Hematopoietic multipotent progenitor cell treated with erythropoietin and hydrocortisone succinate and interleukin-3 and kit ligand, for 6 days (in vitro differentiated cells): ENCODE results near the gene CD8A.

Experiments used
- DNase-seq: peaks from one replicate; pipeline ENCODE4 v3.0.0-alpha.2; 2015

Gene CD8A

DNA sequence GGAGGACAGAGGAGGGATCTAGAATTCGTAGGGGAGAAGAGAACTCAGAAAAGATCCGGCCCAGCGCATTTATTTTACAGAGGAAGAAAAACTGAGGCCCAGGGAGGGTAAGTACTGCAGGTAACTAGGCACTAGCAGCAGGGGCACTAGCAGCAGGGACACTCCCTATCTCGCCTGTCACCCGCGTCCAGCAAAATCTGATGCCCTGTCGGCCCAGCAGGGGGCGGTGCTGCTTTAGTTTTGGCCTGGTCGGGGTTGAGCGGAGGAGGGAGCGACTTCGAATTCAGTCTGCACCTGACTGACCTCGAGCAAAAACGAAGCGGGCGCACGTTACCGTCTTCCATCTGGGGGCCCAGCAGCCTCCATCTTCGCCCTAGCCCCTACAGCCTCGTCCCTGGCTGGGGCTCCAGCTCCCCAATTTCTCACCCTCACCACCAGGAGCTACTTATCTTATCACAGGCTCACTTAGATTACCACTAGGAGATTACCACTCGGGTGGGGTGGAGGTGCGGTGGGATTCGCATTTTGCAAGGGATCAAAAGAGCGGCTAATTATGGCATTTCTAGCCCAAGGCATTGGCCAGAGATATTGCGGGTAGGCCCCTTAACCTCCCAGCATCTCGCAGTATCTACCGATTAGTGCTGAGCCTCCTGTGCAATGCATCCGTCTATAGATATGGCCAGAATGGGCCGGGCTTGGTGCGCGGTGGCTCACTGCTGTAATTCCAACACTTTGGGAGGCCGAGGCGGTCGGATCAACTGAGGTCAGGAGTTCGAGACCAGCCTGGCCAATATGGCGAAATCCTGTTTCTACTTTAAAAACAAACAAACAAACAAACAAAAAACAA is 17.8 kb upstream of the CD8A start:
- DNase-seq: peak; percentile 91

DNA sequence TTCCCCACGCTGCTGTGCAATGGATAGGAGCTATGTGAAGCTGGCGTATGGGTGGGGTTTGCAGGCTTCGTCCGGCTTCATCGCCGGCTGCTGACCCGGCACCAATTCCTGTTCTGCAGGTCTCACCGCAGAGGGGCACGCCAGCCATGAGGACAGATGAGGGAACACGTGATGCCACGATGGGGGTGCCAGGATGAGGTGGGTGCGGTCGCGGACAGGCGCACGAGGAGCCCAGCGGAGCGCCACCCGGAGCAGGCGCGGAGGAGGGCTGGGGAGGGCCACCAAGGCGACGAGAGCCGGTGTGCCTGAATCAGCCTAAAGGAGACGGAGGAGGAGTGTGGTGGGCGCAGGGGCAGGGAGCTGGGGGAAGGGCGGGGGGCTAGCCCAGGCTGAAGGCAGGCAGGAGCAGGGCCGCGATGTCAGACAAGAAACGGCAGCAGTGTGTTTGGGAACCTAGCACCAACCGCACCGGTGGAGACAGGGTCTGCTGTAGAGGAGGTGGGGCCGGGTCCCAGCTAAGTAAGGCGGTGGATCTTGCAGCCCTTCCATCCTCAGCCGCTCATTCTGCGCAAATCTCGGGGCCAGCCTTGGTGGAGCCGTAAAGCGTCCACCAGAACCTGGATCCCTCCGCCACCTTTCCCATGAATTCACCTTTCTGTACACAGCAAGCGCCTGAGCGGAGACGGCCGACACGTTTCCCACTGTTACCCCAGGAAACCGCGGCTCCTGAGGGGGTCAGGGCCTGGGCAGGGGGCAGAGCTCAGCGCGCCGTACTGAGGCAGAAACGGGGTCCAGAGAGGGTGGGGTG is 17.0 kb upstream of the CD8A start:
- DNase-seq: peak; percentile 62

DNA sequence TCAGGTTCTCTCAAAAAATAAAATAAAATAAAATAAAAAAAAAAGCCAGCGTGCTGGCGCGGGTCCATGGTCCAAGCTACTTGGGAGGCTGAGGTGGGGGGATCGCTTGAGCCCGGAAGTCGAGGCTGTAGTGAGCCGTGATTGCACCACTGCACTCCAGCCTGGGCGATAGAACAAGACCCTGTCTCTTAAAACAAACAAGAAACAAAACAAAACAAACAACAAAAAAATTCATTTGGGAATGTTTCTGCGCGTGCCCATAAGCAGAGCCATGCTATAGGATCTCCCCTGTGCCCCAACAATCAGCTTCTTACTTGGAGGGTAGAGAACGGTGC is 16.4 kb upstream of the CD8A start:
- no peak for DNase-seq

DNA sequence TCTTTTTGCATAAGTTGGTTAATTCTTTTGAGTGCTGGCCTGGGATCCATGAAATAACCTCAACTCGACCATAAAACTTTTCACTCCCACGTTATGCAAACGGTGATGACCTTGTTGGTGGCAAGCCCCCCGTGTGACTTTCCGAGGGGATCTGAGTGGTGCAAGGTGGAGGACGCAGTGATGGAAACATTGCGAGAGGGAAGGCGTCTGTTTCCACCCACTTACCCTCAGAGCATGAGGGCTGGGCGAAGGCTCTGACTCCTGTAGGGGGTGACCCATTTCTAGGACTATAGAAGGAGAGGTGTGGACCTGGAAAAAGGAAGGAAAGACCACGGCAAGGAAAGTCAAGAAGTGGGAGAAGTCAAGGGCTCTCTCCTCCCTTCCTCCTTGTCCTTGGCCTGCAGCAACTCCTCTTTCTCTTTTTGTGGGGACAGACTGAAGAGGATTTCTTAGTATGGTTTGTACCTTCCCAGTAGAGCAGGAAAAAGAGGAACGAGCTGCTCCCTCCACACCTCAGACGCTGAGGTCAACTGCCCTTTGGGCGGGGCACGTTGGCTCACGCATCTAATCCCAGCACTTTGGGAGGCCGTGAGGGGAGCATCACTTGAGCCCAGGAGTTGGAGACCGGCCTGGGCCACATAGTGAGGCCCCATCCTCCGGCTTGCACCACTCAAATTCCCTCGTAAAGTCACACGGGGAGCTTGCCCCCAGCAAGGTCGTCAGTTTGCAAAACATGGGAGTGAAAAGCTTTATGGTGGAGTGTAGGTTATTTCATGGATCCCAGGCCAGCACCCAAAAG is 15.5 kb upstream of the CD8A start:
- DNase-seq: no peak

DNA sequence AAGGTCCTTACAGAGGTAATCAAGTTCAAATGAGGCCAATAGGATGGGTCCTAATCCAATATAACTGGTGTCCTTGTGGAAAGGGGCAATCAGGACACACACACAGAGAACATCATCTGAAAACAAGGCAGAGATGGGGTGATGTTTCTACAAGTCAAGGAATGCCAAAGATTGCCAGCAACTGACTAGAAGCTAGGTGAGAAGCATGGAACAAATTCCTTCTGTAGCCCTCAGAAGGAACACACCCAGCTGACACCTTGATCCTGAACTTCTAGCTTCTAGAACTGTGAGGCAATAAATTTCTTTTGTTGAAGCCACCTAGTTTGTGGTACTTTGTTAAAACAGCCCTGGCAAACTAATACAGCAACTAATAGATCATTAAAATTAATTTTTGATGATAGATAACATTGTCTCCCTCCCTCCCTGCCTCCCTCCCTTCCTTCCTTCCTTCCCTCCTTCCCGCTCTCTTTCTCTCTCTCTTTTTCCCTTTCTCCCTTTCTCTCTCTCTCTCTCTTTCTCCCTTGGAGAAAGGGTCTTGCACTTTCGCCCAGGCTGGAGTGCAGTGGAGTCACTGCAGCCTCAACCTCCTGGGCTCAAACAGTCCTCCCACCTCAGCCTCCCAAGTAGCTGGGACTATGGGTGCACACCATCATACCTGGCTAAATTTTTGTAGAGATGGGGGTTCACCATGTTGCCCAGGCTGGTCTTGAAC is 10.3 kb upstream of the CD8A start:
- DNase-seq: no peak

DNA sequence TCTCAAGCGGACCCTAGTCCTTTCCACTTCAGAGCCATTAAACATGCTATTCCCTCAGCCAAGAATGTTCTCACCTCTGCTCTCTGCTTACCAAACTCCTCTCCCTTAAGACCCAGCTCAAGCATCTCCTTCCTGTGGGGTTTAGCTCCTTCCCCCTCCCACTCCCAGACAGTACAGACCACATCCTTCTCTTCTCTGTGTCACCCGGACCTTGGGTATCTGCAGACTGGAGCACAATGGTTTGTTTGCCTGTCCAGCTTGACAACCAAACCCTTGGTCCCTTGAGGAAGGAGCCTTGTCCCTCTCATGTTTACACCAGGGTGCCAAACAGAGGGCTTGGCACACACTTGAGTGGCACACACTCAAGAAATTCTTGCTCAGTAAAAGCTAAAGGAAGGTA is 4.1 kb upstream of the CD8A start:
- no peak for DNase-seq

DNA sequence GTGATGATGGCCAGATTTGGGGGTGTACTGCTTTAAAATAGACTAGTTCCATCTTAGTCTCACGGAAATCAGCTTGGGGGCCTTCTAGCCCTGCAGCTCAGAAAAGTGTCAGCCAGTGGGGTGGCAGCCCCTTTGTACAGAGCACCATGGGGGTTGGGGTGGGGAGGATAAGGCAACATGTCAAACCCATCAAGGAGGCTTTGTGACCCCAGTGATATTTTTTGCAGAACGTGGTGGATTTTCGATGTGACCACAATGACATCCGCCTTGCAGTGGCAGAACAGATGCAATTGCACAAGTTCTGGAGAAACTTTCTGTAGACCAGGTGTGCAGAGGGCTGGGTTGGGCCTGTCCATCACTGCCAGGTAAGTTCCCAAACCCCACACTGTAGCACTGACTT is 3.0 kb upstream of the CD8A start:
- DNase-seq: no peak

DNA sequence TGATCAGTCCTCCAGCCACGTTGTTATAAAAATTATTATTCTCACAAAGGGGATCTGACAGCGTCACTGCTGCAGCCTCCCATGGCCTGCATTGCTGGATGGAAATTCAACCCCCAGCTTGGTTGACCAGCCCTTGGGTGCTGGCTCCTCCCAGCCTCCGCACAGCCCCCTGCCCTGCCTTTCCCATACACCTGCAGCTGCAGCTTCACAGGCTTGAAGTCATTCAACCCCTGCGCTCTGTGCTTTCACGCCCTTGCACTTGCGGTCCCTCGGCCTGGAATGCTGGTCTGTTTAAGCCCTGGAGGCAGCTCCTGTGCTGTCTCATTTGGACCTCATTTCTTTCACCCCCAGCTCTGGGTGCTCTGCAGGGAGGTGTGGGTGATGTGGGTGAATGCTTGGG is 860 bp upstream of the CD8A start:
- no peak for DNase-seq

DNA sequence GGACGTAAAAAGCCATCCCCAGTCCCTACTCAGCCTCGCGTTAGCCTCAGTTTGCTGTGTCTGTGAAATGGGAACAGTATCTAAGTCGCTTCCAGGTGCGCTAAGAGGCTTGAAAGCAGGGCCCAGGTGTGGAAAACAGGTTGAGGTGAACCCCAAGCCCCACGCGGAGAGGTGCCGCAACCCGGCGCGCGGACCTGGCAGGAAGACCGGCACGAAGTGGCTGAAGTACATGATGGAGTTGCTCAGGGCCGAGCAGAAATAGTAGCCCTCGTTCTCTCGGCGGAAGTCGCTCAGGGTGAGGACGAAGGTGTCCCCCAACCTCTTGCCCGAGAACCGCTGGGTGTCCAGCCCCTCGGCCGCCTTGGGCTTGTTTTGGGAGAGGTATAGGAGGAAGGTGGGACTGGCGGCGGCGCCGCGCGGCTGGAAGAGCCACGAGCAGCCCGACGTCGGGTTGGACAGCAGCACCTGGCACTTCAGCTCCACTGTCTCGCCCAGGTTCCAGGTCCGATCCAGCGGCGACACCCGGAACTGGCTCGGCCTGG is 508 bp downstream of the CD8A start:
- DNase-seq: no peak

DNA sequence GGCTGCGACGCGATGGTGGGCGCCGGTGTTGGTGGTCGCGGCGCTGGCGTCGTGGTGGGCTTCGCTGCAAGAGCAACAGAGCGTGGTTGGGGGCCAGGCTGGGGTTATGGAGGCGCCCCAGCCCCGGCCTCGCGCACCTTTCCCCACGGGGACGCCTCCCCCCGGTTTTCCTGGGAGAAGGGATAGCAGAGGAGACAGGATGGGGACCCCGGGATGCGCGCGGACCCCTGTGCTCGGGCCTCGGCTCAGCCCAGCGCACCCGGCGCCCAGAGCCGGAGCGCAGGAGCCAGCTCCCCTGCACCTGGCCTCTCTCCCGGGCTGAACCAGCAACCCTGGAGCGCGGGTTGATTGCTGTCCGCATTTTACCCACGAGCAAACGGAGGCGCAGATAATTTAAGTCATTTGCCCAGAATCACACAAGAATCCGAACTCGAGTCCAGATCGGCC is 1.0 kb downstream of the CD8A start:
- no peak for DNase-seq

DNA sequence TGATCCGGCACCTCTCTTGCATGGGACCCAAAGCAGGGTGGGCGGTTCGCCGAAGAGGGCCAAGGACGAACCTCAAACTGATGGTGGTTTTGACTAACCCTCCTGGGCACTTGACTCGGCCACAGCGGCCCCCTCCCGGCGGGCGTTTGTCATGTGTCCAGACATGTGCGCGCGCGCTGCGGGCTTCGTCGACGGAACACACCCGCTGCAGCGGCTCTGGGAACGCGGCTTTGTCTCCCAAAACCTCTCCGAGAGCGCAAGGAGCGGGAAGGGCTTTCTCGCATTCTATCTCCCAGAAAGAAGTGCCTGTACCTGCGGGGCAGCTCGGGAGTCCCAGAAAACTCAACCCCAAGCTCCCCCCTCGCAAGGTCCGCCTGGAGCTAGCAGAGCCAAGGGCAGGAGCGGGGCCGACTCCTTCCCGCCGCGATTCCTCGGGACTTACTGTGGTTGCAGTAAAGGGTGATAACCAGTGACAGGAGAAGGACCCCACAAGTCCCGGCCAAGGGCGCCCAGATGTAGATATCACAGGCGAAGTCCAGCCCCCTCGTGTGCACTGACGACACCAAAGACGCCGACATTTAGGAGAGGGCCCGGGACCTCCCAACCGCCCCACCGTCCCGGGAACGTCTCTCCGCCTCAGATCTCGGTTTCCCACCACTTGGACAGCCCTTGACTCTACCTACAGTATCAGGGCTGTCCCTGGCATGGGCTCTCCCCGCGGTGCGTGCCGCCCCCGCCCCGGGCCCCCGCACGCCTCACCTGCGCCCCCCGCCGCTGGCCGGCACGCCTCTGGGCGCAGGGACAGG is 1.6 kb downstream of the CD8A start:
- DNase-seq: peak; percentile 18

DNA sequence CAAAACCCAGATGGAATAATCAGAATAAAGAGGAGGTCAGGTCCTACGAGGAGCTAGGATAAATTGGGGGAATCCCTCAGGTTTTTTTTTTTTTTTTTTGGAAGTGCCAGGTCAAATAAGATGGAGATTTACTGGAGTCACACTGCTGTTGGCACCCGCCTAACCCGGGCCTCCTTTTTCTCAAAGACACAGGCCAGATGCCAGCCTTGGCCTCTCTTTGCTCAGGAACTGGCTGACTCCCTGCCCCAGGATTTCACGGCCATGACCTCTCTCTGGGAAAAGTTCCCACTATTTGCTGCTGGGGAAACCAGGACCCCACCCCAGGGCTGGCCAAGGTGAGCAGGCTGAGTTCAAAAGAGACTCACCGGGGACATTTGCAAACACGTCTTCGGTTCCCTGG is 2.5 kb downstream of the CD8A start:
- no peak for DNase-seq

DNA sequence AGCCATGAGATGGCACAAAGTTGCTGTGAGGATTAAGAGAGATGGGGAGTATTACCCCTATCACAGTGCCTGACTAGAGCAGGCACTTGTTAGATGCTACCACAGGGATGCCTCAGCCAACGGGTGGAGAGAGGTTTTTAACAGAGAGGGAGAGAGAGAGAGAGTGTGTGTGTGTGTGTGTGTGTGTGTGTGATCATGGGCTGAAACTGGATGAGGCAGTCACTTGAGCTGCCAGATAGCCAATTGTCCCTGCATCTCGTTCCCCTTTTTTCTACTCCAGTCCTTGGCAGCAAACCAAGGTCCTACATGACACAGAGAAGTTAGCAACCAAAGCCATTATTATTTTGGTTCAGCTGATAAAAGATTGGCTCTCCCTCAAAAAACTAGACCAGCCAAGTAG is 3.0 kb downstream of the CD8A start:
- DNase-seq: peak; percentile 53

DNA sequence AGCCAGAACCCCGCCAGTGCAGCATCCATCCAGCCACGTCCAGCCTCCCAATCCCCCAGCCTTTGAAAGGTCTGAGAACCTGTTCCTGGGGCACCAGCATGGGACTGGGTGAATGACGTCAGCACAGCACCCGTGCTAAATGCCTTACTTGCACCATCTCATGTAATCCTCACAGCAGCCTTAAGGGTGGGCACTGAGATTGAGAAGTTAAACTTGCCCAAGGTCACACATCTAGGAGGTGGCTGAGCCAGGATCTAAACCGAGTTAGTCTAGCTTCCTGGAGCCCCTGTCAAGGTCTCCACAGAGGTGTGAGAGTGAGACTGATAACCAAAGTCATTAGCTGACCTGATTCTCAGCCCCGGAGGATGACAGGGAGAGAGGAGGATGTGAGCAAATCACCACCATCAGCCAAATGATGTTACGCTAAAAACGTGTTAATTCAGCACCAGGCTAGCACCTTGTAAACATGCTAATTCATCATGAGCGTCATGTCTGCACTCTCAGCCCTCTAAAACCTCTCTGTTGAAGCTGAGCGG is 4.6 kb downstream of the CD8A start:
- no peak for DNase-seq

DNA sequence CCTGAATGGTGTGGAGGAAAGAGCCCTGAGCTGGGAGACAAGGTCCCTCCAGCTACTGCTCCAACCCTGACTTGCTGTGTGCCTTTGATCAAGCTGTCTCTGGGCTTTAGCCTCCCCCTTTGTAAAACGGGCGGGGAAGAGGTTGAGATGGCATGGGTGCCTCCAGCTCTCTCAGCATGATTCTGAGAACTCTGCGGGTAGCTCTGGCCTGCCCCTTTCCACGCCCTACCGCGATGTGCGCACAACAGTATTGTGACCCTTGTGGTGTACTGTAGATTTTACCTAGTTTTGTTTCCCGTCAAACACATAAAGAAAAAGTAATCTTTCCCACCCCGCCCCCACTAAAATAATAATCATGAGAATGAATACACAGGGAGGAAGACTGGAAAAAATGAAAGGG is 5.3 kb downstream of the CD8A start:
- no peak for DNase-seq

DNA sequence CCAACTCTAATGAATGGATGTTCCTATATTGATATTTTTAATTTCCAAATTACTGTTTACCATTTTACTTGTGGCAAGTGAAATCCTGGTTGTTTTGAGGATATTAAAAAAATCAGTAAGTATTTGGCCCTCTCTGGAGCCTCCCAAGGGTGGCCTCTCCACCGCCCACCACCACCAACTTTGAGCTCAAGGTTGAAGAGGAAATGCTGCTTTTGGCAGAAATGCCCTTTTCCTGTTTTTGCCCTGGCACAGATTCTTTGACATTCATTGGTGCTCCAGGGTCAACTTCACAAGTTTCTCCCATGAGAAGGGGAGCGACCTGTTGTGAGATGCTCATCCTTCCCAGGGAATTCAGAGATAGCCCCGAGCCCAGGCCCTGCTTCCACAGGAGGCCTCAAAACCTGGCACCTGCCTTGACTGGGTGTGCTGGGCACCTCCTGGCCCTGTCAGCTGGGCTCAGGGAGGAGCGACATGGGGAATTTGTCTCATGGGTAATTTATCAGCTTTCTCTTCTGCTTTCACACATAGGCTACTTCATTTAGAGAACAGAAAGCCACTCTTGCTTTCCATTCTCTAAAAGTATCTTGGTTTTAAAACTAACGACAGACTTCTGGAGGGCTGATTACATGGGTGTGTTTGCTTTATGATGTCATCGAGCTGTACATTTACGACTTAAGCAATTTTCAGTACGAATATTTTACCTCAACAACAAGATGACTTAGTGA is 6.9 kb downstream of the CD8A start:
- no peak for DNase-seq

DNA sequence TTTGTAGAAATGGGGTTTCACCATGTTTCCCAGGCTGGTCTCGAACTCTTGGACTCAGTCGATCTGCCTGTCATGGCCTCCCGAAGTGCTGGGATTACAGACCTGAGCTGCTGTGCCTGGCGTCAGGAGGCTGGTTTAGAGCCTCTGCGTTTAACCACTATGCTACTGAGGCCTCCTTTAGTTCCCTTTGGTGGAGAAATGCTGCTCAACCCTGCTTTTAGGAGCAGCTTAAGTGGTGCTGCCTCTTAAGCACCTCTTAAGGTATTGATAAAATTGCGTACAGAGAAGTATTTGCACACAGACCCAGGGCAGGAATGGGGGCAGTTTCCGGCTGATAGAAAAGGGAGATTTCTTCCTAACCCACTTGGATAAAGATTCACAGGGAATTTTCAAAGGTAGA is 8.0 kb downstream of the CD8A start:
- DNase-seq: no peak

DNA sequence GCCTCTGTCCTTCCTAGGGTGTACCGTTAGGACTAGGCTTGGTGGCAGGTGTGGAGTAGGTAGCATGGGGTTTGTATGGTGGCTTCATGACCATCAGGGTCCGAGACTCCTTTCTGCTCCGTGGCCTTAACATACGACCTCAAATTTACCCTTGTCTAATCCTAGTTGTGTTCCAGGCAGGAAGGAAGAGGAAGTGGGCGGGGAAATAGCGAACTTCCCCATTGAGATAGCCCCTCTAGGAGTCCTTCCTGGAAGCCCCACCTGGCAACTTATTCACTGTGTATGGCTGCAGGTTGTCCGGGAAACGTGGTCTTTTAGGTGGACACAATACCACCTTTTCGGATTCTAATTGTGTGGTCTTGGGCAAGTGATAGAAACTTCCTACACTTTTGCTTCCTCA is 9.3 kb downstream of the CD8A start:
- DNase-seq: no peak

DNA sequence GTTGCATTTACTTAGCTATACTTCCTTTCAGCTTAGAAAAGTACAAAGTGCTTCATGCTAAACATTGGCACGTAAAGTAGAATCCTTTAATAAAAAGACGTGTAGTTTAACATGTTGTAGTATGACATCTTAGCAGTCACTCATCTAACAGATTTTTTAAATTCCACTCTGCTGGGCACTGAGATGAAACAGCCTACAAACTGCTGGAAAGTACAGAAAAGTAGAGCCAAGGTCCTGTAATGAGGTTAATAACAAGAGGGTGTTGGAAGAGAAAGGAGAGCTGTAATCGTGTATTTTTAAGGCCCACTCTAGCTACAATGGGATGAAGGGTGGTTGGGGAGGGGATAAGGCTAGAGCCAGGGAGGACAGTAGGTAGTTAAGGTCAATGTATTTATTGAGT is 10.7 kb downstream of the CD8A start:
- DNase-seq: no peak

DNA sequence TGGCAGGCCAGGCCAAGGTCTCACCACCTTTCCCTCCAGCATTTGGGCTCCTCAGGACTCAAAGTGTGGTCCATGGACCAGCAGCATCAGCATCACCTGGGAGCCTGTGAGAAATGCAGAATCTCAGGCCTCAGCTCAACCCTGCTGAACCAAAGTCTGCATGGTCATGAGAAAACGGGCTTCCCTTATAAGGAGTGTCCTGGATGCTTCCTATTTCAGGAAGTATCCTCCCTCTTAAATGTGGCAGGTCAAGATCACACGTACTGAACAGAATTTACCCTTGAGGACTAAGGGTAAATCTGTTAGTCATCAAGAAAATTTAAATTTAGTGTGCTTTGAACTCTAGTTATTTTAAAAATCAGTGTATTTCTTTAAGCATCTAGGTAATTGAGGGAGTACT is 11.8 kb downstream of the CD8A start:
- no peak for DNase-seq

DNA sequence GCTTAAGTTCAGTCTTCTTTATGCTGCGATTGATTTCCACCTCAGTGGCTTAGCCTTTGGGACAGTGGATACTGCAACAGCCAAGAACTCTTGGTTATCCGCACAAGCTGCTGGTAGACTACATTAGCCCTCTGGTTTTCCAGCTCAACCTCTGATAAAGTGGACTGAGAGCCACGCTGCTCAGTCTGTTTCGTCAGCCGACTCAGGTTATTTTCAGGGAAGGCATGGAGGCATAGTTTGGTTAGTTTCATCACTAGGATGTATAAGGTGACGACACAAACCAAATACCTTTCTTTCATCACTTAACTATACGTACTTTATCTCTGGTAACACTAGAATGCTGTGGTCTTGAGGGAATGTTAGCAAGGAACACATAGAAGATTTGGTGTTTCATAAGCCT is 14.2 kb downstream of the CD8A start:
- no peak for DNase-seq
